RCC 7860 (cell line): Measurements from ENCODE around the gene EXT2.

Experiments used
- DNase-seq: peaks from one replicate; pipeline ENCODE4 v3.0.0-alpha.2; 2015; ENCODE audit warnings: low spot score
- FAIRE-seq: peaks from 2 replicates; lab custom pipeline; 2012; peaks lifted over from hg19 to GRCh38; lab: Jason Lieb, UNC

EXT2 gene

DNA sequence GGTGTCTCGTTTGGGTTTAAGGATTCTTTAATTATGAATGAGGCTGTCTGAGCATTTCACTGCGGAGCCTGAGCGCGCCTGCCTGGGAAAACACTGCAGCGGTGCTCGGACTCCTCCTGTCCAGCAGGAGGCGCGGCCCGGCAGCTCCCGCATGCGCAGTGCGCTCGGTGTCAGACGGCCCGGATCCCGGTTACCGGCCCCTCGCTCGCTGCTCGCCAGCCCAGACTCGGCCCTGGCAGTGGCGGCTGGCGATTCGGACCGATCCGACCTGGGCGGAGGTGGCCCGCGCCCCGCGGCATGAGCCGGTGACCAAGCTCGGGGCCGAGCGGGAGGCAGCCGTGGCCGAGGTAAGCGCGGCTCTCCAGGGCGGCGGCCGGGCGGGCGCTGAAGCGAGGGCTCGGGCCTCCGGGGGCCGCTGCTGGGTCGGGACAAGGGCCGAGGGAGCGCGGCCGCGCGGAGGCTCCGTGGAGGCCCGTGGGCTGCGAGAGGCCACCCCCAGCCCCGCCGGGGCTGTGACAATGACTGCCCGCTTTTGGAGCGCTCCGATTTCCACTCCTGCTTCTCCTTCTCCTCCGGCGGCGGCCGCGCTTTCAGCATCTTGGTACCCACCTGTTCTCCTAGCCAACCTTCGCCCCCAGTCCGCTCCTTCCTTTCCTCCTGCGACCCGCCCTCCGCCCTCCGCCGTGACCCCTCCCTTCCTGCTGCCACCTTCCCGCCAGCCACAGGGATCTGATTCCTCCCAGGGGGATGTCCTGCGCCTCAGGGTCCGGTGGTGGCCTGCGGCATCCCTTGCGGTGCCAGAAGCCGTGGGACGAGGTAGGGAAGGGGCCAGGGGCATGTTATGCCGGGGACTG lies at the start of gene EXT2:
TSS of gene EXT2 (plus strand) at position 173 of the 854 bp plus-strand sequence. CDS start 12,035 bp downstream, outside the sequence.
- peak; percentile 49 for DNase-seq
- no peak for FAIRE-seq

DNA sequence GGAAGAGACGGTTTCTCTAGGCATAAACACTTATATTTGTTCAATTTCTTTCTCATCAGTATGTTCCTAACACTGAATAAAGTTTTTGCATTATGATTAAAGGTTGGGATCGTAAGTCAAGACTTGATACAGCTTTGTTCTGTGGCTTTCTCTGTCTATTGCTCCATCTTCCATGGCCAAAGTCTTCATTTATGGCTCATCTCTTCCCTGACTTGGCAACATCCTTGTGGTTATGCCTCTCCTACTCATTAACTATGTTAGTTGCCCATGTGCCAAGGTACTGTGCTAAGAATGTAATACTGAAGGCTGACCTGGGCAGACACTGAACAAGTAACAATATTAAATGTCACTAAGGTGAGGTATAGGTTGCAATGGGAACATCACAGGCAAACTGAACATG lies 49.3 kb upstream of the EXT2 start:
- no peak for FAIRE-seq
- DNase-seq = no peak

DNA sequence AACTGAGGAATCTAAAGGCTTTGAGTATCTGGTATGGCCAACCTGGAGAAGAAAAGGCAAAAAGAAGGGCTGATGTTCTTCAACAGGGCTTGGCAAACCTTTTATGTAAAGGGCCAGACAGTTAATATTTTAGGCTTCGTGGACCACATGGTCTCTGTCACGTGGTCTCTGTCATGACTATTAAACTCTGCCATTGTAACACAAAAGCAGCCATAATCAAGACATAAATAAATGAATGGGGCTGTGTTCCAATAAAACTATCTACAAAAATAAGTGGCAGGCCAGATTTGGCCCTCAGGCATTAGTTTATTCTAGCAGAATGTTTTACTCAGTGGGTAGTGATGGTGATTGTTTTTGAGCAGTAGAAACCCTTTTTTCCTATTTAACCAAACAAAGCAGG lies 48.2 kb upstream of the EXT2 start:
- DNase-seq (no peak), FAIRE-seq (no peak)

DNA sequence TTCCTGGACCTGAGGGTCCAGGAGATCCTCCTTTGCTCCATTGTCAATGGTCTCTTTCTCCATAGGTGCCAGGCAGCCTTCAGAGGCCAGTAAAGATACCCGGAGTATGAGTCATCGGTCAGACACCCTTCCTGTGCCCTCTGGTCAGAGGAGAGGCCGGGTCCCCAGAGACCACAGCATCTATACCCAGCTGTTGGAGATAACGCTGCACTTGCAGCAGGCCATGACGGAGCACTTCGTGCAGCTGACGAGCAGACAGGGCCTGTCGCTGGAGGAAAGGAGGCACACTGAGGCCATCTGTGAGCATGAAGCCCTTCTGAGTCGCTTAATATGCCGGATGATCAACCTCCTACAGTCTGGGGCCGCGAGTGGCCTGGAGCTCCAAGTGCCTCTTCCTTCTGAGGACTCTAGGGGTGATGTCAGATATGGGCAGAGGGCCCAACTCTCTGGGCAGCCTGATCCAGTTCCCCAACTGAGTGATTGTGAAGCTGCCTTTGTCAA lies 47.5 kb upstream of the EXT2 start, which contains the start of gene ACCSL:
TSS of gene ACCSL (plus strand) at position 51 of the 501 bp plus-strand sequence. CDS start at position 107, 56 bp downstream.
- DNase-seq = no peak
- FAIRE-seq = no peak

DNA sequence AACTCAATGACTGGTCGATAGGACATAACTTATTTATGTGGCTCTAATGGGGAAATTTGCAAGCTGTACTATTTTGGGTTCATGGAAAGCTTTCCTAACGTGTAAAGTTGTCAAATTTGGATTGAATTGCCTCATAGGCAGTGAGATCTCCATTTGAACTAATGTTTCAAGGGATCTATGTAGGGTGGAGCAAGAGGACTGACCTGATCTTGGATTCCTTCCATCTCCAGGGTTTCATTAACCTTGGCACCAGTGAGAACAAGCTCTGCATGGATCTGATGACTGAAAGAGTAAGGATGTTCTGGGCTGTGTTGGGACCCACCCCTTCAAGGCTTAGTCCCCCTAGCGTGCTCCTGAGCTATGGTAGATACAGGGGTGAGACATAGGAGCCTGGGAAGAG lies 45.6 kb upstream of the EXT2 start:
- DNase-seq (no peak), FAIRE-seq (no peak)

DNA sequence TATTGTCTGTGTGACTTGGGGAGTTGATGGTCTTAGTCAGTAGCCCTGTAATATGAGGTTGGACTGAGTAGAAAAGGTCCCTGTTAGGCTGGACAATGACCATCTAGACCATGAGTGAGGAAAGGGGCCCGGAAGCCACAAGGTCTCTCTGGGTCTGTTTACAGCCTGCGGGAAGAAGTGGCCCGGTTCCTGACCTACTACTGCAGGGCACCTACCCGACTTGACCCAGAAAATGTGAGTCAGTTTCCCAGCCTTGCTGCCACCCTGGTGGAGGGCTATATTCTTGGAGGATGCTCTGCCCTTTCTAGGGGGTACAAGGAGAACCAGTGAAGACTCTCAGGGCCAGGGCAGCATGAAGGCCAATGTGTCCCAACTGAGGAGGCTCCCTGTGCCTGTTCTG lies 44.3 kb upstream of the EXT2 start:
- DNase-seq (no peak), FAIRE-seq (no peak)

DNA sequence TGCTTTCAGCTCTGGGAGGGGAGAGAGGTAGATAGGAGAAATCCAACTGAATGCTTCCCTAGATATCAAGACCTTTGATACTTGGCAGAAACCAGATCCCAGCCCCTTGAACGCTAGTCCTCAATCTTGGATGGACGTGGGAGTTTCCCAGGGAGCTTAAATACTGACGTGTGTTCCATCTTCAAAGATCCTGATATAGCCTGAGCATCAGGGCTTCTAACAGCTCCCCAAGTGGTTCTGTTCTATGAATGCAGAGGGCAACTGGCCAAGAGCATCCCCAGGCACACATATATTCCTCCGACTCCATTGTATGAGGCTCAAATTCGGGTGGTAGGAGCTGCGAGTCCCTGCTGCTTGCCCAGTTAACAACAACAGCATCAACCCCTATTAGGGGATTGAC lies 38.1 kb upstream of the EXT2 start:
- DNase-seq (no peak), FAIRE-seq (no peak)

DNA sequence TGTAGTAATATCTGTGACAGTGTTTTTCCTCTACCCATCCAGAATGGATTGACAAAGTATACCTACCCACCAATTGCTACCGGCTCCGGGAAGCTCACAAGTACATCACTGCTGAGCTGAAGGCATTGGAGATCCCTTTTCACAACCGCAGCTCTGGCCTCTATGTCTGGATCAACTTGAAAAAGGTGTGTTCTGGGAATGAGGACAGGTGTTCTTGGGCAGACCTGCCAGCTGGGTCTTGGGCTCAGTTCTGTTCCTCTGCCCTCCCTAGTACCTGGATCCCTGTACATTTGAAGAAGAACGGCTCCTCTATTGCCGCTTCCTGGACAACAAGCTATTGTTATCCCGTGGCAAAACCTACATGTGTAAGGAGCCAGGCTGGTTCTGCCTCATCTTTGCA lies 37.2 kb upstream of the EXT2 start:
- no peak for DNase-seq
- no peak for FAIRE-seq

DNA sequence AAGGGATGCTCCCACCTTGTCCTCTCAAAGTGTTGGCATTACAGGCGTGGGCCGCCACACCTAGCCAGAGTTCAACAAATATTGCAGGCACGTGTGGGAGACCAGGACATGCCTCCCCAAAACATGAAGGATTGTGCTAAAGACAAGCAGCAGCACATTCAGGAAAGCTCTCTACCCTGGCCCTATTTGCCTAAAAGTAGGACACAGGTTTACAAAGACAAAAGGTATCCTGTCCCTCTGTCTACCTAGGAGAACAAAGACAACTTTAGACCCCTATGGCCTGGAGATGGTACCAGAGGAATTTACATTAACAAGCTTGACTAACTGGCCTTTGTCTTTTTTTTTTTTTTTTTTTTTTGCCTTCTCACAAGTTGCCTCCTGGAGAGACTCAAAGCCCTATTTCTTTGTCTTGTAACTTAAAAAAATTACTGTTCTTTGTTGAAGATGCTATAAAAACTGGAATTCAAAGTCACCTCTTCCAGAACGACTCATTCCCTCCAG lies 30.3 kb upstream of the EXT2 start:
- no peak for FAIRE-seq

DNA sequence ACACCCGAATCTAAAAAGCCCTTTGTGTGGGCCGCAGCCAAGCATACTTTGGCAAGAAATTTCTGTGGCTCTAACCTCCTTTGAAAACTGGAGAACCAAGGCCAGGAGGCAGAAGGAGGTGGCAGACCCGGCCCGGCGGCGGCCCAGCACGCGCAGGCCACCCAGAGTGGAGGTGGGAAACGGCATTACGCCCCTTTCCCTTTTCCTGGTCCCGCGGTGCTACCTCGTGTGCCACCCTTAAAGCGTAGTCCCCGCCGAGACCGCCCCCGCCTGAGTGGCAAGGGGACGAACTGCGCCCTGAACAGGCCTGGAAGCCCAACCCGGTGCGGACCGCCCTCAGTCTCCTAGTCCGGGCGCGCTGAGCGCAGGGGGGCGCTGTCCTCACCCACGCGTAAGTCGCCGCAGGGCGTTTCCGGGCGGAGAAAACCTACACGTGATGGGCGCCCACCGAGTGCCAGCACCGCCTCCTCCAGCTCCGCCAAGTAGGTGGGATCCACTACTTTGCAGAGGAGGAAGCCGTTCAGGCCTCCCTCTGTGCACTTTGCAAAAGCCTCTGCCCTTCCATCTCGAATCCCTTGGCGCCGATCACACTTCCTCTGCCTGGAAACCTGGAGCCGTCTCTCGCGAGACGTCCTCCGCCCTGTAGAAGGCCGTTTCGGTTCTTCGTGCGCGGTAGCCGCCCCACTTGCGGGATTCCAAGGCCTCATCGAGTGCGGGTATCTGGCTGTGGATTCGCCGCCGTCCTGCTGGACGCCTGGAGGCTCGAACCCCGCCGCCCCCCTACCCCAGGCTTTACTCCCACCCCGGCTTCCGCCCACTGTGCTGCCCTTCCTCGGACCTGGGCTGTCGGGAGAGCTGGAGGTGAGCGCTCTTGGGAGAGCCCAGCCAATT lies 29.4 kb upstream of the EXT2 start, which contains the start of gene ACCS:
TSS of gene ACCS (plus strand) at position 430 of the 891 bp plus-strand sequence. CDS start 1,358 bp downstream, outside the sequence.
- peak; percentile 34 for DNase-seq

More for the DNA sequence above, 30.3 kb upstream of the EXT2 start:
- DNase-seq = no peak

DNA sequence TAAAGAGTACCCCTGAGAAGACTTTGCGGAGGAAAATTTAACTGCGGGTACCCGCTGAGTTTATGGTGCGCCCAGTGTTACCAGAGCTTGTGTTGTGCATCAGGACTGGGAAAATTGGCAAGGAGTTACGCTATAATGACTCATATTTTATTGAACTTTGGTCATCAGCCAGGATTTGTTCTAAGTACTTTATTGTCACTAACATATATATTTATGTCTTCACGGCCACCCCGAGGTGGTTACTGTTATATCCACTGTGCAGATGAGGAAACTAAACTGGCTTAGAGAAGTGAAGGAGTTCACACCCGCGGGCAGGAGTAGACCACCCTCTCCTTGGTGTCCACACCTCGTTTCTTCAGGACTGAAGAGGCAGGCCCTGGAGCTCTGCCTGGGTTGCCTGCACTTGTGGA lies 28.7 kb upstream of the EXT2 start:
- peak; percentile 17 for DNase-seq
- FAIRE-seq = no peak

More for the DNA sequence above, 29.4 kb upstream of the EXT2 start, which contains the start of gene ACCS:
- FAIRE-seq = no peak

DNA sequence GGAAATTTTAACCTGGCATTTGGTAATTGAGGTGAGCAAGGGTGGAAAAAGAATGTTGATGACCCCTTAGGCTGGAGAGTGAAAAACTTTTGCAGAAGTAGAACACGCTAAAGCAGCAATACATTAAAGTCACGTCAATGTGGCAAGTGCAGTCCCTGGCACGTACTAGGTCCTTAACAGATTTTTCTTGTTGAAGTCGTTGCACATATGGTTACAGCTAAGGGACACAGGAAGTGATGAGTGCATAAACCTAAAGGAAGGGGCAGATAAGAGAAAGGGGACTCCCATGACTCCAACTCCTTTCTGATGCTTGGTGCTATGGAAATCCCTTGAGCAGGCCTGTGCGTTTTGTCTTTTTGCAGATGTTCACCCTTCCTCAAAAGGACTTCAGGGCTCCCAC lies 28.2 kb upstream of the EXT2 start:
- no peak for DNase-seq
- no peak for FAIRE-seq

DNA sequence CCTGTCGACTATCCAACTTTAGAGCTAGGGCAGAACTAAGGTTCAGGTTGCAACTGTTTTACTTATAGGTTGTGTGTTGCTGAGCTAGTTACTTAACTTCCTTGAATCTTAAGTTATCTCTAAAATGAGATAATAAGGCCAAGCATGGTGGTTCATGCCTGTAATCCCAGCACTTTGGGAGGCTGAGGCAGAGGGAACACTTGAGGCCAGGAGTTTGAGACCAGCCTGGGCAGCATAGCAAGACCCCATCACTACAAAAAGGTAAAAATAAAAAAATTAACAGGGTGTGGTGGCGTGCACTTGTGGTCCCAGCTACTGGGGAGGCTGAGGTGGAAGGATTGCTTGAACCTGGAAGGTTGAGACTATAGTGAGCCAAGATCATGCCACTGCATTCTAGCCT lies 27.3 kb upstream of the EXT2 start:
- FAIRE-seq (no peak), DNase-seq (no peak)

DNA sequence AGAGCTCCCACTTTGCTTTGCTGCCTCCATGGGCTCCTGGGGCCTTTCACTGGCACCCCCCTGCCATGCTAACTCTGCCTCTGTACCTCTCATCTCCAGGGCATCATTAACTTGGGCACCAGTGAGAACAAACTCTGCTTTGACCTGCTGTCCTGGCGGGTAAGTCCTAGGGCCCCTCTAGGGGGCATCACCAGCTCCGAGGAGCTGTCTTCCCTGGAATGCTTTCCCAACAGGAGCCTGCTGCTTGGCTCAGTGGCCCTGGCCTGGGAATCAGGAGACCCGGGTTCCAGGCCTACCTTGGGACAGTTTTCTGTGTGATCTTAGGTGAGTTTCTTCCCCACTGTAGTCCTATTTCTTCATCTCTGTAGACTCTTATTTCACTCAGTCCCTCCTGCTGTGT lies 24.3 kb upstream of the EXT2 start:
- DNase-seq = no peak
- FAIRE-seq = no peak

DNA sequence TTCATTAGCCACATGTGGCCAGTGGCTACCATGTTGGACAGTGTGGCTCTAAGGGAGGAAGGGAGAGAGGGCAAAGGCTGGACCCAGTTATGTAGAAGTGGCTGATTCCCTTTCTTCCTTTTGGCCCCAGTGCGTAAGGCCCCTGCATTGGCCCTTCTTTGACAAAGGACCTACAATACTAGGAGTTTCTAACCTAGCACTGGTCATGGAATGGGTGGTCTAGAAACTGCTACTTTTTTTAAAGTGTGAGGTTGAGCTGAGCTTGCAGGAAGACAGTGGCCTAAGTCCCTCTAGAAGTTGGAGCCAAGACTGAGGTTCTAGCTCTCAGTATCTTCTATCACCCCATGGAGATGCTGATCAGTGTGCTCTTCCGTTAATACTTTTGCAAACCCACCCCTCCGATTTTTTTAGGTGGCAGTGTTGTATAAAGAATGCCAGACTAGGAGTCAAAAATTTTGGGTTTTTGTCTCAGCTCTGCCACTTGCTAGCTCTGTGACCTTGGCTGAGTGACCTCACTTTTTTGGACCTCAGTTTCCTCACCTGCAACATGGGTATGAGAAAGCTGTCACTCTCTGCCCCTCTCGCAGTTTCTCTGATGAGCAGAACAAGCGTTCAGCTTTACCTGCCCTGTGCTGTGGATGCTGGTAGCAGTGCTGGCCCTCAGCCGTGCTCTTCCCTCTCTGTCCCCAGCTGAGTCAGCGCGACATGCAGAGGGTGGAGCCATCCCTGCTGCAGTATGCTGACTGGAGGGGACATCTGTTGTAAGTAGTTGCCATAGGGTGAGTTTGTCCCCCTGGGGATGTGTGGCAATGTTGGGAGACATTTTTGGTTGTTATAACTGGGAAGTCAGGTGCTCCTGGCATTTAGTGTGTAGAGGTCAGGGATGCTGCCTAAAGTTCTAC lies 22.5 kb upstream of the EXT2 start:
- FAIRE-seq (no peak), DNase-seq (no peak)

DNA sequence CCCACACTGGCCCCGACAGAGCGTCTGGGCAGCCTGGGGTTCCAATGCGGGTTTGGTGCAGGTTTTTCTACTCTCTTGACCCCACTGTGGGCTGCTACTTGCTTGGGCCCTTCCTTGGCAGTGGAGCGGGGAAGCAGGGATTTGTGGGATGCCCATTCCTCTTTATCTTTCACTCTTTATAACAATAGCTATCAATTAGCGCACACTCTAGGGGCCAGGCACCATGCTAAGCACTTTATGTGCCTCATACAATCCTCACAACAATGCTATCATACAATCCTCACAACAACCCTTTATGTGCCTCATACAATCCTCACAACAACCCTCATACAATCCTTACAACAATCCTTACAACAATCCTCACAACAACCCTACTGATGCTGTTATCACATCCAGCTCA lies 16.7 kb upstream of the EXT2 start:
- FAIRE-seq = no peak
- no peak for DNase-seq

DNA sequence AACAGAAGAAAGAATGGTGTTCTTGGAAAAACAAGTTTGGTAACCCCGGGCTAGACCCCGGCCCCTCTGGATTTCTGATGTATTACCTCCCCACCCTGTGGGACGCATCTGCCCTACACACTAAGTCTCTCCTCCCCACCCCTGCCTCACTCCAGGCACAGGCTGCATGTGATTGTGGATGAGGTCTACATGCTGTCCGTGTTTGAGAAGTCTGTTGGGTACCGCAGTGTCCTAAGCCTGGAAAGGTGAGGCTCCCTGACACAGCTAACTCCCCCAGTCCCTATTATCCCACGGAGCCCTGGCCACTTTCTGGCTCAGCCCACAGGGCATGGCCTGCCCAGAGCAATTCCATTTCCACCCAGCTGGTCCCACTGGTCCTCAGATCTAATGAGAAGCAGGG lies 16.1 kb upstream of the EXT2 start:
- FAIRE-seq (no peak), DNase-seq (no peak)

DNA sequence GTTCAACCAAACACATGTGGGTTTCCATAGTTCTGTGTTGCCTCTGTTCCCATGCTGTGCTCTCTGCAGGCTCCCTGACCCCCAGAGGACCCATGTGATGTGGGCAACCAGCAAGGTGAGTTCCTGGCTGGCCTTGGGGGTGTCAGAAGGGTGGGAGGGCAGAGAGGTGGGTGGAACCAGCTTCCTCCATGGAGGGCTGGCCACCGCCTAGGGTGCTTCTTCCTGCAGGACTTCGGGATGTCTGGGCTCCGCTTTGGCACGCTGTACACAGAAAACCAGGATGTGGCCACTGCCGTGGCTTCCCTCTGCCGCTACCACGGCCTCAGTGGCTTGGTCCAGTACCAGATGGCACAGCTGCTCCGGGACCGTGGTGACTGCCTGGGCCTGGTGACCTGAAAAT lies 14.5 kb upstream of the EXT2 start:
- FAIRE-seq = no peak
- no peak for DNase-seq

DNA sequence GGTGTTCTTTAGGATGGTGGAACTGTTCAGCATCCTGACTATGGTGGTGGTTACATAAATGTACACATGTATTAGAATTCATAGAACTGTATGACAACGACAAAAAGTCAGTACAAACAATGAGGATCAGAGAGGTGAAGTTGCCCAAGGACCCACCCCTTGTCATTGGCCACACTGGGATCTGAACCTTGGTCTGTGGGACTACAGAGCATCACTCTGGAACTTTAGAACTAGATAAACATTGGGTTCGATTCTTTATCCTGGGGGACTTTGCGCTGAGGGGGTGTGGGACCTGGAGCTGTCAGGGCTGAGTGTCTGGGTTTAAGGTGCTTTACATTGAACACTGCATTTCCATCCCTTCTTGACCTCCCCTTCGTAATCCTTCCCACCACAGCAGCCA lies 12.8 kb upstream of the EXT2 start:
- FAIRE-seq = no peak
- DNase-seq = no peak

DNA sequence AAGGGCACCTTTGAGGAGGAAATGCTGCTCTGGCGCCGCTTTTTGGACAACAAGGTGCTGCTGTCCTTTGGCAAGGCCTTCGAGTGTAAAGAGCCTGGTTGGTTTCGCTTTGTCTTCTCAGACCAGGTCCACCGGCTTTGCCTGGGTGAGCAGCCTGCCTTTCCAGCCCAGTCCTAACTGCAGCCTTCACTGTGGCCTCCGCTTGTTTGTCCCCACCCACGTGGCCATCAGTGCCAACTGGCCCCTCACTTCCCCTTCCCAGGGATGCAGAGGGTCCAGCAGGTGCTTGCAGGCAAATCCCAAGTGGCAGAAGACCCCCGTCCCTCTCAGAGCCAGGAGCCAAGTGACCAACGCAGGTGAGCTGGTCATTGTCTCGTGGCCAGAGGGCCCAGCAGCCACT lies 12.0 kb upstream of the EXT2 start:
- FAIRE-seq = no peak
- DNase-seq = no peak
